GM21381 (cell line): ENCODE results near the gene ACTR3C.

ENCODE experiments used
- ATAC-seq: cut with Tn5 transposase; IDR thresholded peaks from one replicate; pipeline ENCODE4 v1.9.1; 2021; ENCODE audit warnings: mild to moderate bottlenecking, moderate library complexity; ENCODE audit not compliant: unreplicated experiment

Gene ACTR3C

GRCh38 chr7:150337179-150337578 lies 13.8 kb upstream of the ACTR3C start:
- ATAC-seq, result no peak

GRCh38 chr7:150336746-150337145 lies 13.4 kb upstream of the ACTR3C start:
- ATAC-seq, result no peak

- no peak for ATAC-seq
Measured at GRCh38 chr7:150335774-150336112, 12.4 kb upstream of the ACTR3C start.

GRCh38 chr7:150335108-150335773 lies 11.9 kb upstream of the ACTR3C start:
- no peak for ATAC-seq

- ATAC-seq, result no peak
Measured at GRCh38 chr7:150334108-150334507, 10.8 kb upstream of the ACTR3C start.

GRCh38 chr7:150333659-150334058 lies 10.3 kb upstream of the ACTR3C start:
- ATAC-seq, result no peak

- no peak for ATAC-seq
Measured at GRCh38 chr7:150332852-150333635, 9.7 kb upstream of the ACTR3C start.

- no peak for ATAC-seq
Measured at GRCh38 chr7:150330211-150330885, 7.0 kb upstream of the ACTR3C start.

GRCh38 chr7:150329331-150330120 lies 6.2 kb upstream of the ACTR3C start:
- no peak for ATAC-seq

- no peak for ATAC-seq
Measured at GRCh38 chr7:150327308-150327707, 4.0 kb upstream of the ACTR3C start.

GRCh38 chr7:150326657-150327268 lies 3.4 kb upstream of the ACTR3C start:
- ATAC-seq, result no peak

- ATAC-seq, result no peak
Measured at GRCh38 chr7:150325901-150326300, 2.6 kb upstream of the ACTR3C start.

GRCh38 chr7:150325110-150325611 lies 1.8 kb upstream of the ACTR3C start:
- ATAC-seq, result no peak

- no peak for ATAC-seq
Measured at GRCh38 chr7:150324373-150324961, 1.1 kb upstream of the ACTR3C start.

GRCh38 chr7:150323682-150324372 lies 482 bp upstream of the ACTR3C start:
- ATAC-seq, result peak; percentile 27

- no peak for ATAC-seq
Measured at GRCh38 chr7:150322114-150322832, 1.1 kb downstream of the ACTR3C start.

- no peak for ATAC-seq
Measured at GRCh38 chr7:150321788-150322113, 1.6 kb downstream of the ACTR3C start.

GRCh38 chr7:150317748-150318444 lies 5.4 kb downstream of the ACTR3C start:
- no peak for ATAC-seq
